Hepatocyte (in vitro differentiated cells): ENCODE results near the gene ZFYVE16.

Source experiments
- CTCF ChIP-seq: fragments of 200-600 bp; sonication (generic); IDR thresholded peaks from 2 replicates; pipeline ENCODE4 v1.5.1; 2016; ENCODE audit warnings: antibody characterized with exemption, mild to moderate bottlenecking; ENCODE audit not compliant: poor library complexity
- EZH2 ChIP-seq: fragments of 200-600 bp; sonication (generic); IDR thresholded peaks from 2 replicates; pipeline ENCODE4 v1.6.1; 2016; ENCODE audit warnings: antibody characterized with exemption, mild to moderate bottlenecking, borderline replicate concordance

GRCh38 chr5:80437326-80437725 is 29.5 kb downstream of the ZFYVE16 start:
- TF ChIP-seq CTCF (no peak), EZH2 (no peak)
